HepG2 (cell line): ENCODE measurements around the gene CDK15. TPM values are rescaled to one million over a fixed set of nuclear protein-coding genes. Genes with fewer than 3 reads are reported as not detected.

Experiments
- ATAC-seq: fragments of 200-7000 bp; cut with Tn5 transposase; 3 replicates; pipeline ENCODE4 v1.9.1; 2020; ENCODE audit warnings: mild to moderate bottlenecking, moderate library complexity
- BruUV-seq: library from RNA; stranded (reverse); fragments of 400-500 nt; replicated peaks from 2 replicates; lab custom pipeline; 2021; lab: Mats Ljungman, UMichigan
- CTCF ChIA-PET: fragments of 300-600 bp; formaldehyde crosslinking; extraction: SDS; loops from one replicate; lab custom pipeline; 2021; ENCODE audit warnings: low total read pairs, inconsistent platforms, low intra/inter-chr PET ratio; lab: Yijun Ruan, JAX
- POLR2A ChIA-PET: fragments of 350-600 bp; sonication (Branson Sonifier 250); formaldehyde crosslinking; loops from one replicate; lab custom pipeline; 2020; ENCODE audit warnings: antibody characterized with exemption, inconsistent platforms; lab: Yijun Ruan, JAX
- DNase-seq: peaks from one replicate; pipeline ENCODE4 v3.0.0-alpha.2; 2015; ENCODE audit warnings: low spot score
- FAIRE-seq: peaks from 3 replicates; lab custom pipeline; 2011; peaks lifted over from hg19 to GRCh38; lab: Jason Lieb, UNC
- H2AFZ ChIP-seq: one replicate; pipeline ENCODE4 v1.6.1; 2011; ENCODE audit warnings: low read length, inconsistent platforms
- H3K27ac ChIP-seq: fragments of 300-600 bp; 3 replicates; pipeline ENCODE4 v1.8.0; 2011; ENCODE audit warnings: mixed run types, mild to moderate bottlenecking, mixed read lengths, low read length, inconsistent platforms; ENCODE audit not compliant: insufficient read depth; ENCODE audit errors: extremely low read length
- H3K27me3 ChIP-seq, 2 experiments: fragments of 200-600 bp in 1 of 2; 2 replicates in 1 of 2; 3 replicates in 1 of 2; pipeline versions ENCODE4 v1.6.0 to v1.8.0; 2011; ENCODE audit warnings: low read length in 2 of 2, mild to moderate bottlenecking in 2 of 2, moderate library complexity in 2 of 2, inconsistent platforms in 1 of 2; ENCODE audit not compliant: insufficient read depth in 2 of 2, control insufficient read depth in 1 of 2
- H3K36me3 ChIP-seq, 2 experiments: fragments of 200-600 bp in 1 of 2; replicated peaks in 1 of 2; 2 replicates in 1 of 2; 3 replicates in 1 of 2; pipeline versions ENCODE4 v1.5.1 to v1.8.0; 2011; ENCODE audit warnings: low read length in 2 of 2, inconsistent platforms in 1 of 2; ENCODE audit not compliant: insufficient read depth in 2 of 2, control insufficient read depth in 1 of 2
- H3K4me1 ChIP-seq: 2 replicates; pipeline ENCODE4 v1.5.1; 2012; ENCODE audit warnings: low read length, inconsistent platforms; ENCODE audit not compliant: insufficient read depth
- H3K4me2 ChIP-seq: 2 replicates; pipeline ENCODE4 v1.6.0; 2011; ENCODE audit warnings: low read depth, low read length, inconsistent platforms
- H3K4me3 ChIP-seq, 3 experiments: fragments of 200-600 bp in 1 of 3; sonication (generic), shearing (Covaris generic) in 1 of 3; replicated peaks in 1 of 3; 2 replicates each; pipeline ENCODE4 v1.5.1; 2011 to 2016; ENCODE audit warnings: low read length in 3 of 3, inconsistent platforms in 2 of 3, low read depth in 2 of 3, mild to moderate bottlenecking in 2 of 3, control low read depth in 1 of 3, mixed read lengths in 1 of 3; ENCODE audit not compliant: insufficient read depth in 1 of 3
- H3K79me2 ChIP-seq: one replicate; pipeline ENCODE4 v1.6.1; 2011; ENCODE audit warnings: low read length, inconsistent platforms; ENCODE audit not compliant: insufficient read depth
- H3K9ac ChIP-seq: 2 replicates; pipeline ENCODE4 v1.6.0; 2011; ENCODE audit warnings: mild to moderate bottlenecking, low read depth, low read length, inconsistent platforms; ENCODE audit not compliant: insufficient read depth
- H3K9me3 ChIP-seq: 2 replicates; pipeline ENCODE4 v1.5.1; 2012; ENCODE audit warnings: mild to moderate bottlenecking, low read length
- H4K20me1 ChIP-seq: 2 replicates; pipeline ENCODE4 v1.6.0; 2011; ENCODE audit warnings: inconsistent platforms, mild to moderate bottlenecking, low read length, moderate library complexity; ENCODE audit not compliant: insufficient read depth
- BCLAF1 ChIP-seq: fragments of 450-650 bp; IDR thresholded peaks from 2 replicates; pipeline ENCODE4 v1.6.1; 2017; ENCODE audit warnings: mild to moderate bottlenecking
- CENPT ChIP-seq: sonication (generic); formaldehyde crosslinking; IDR thresholded peaks from 2 replicates; pipeline ENCODE4 v1.8.0; 2022; ENCODE audit warnings: low read depth, mild to moderate bottlenecking, moderate library complexity, missing genetic modification reagents
- ETV5 ChIP-seq: IDR thresholded peaks from 2 replicates; pipeline ENCODE4 v1.6.1; 2018; ENCODE audit warnings: missing biosample characterization, missing genetic modification reagents, inconsistent platforms, borderline replicate concordance
- FOXK2 ChIP-seq: fragments of 450-650 bp; IDR thresholded peaks from 2 replicates; pipeline ENCODE4 v1.6.1; 2016
- GPN1 ChIP-seq: sonication (generic); formaldehyde crosslinking; IDR thresholded peaks from 2 replicates; pipeline ENCODE4 v1.5.1; 2020; ENCODE audit warnings: missing genetic modification reagents, borderline replicate concordance
- MED1 ChIP-seq: sonication (generic); formaldehyde crosslinking; IDR thresholded peaks from 2 replicates; pipeline ENCODE4 v1.4.0; 2020; ENCODE audit warnings: missing genetic modification reagents
- REXO4 ChIP-seq: sonication (generic); formaldehyde crosslinking; IDR thresholded peaks from 2 replicates; pipeline ENCODE4 v1.8.0; 2022; ENCODE audit warnings: missing genetic modification reagents, mild to moderate bottlenecking, borderline replicate concordance
- RORA ChIP-seq: sonication (generic); formaldehyde crosslinking; IDR thresholded peaks from 2 replicates; pipeline ENCODE4 v1.5.0; 2020; ENCODE audit warnings: mild to moderate bottlenecking, missing genetic modification reagents, moderate library complexity
- ZFP1 ChIP-seq: IDR thresholded peaks from 2 replicates; pipeline ENCODE4 v1.6.1; 2016
- ZNF563 ChIP-seq: sonication (generic); formaldehyde crosslinking; IDR thresholded peaks from 2 replicates; pipeline ENCODE4 v1.8.0; 2022; ENCODE audit warnings: mild to moderate bottlenecking, moderate library complexity, missing genetic modification reagents
- ZNF660 ChIP-seq: sonication (generic); formaldehyde crosslinking; IDR thresholded peaks from 2 replicates; pipeline ENCODE4 v1.5.1; 2020; ENCODE audit warnings: mild to moderate bottlenecking, low read depth, missing genetic modification reagents, borderline replicate concordance
- ZNF691 ChIP-seq: sonication (generic); formaldehyde crosslinking; IDR thresholded peaks from 2 replicates; pipeline ENCODE4 v1.4.0; 2020; ENCODE audit warnings: missing genetic modification reagents, low read depth, mild to moderate bottlenecking, borderline replicate concordance
- WGBS: methylation state at CpG from one replicate; pipeline ENCODE4 v1.1.6; 2017; ENCODE audit warnings: low lambda C conversion rate; 5-methylcytosine and 5-hydroxymethylcytosine counted together
- in situ Hi-C: cut with HindIII; loops from 2 replicates; pipeline ENCODE4 v1.10.0; 2017; ENCODE audit warnings: low pct_unique_long_range_greater_than_20kb; ENCODE audit not compliant: extremely low pct_ligation_motif_present
- intact Hi-C: fragments of 100-400 bp; cut with micrococcal nuclease; formaldehyde crosslinking; loops from one replicate; pipeline ENCODE4 v1.10.0; 2022; ENCODE audit not compliant: unreplicated experiment
- polyA plus RNA-seq, 8 experiments: library from polyadenylated mRNA; depleted of rRNA in 3 of 8; stranded (reverse) in 7 of 8; unstranded in 1 of 8; fragments of >200 nt; fragmentation: Illumina TruSeq in 4 of 8; extraction: Trizol in 4 of 8; gene quantifications; 2 replicates each; pipeline versions ENCODE4 v1.2.1 to v1.2.3, GENCODE V29; 2011 to 2016; ENCODE audit warnings: low read depth in 4 of 8, missing spikeins in 1 of 8, mixed read lengths in 1 of 8; ENCODE audit not compliant: insufficient read depth in 1 of 8
- total RNA-seq, 5 experiments: library from RNA; depleted of rRNA; stranded (reverse); fragments of >200 nt; fragmentation: Illumina TruSeq; extraction: Trizol; gene quantifications; 2 replicates each; pipeline ENCODE4 v1.2.3, GENCODE V29; 2016; ENCODE audit warnings: low read depth in 1 of 5

The CDK15 gene
- total and polyA plus RNA-seq, 2 of the 13 experiments (the other 11 are each of a cell fraction or from before 2014, with no cell fraction given), result not detected

- H4K20me1 ChIP-seq, result no peaks in the 10 kb centered on the region
- no peak for ATAC-seq
- intact Hi-C loops, result loop anchor here (2.0 kb wide), 1 partner anchor 21 kb away; the partner anchor contains the start of gene ALS2
These were observed 46.8 kb upstream of the CDK15 start for GRCh38 chr2:201759567-201759966.

More at GRCh38 chr2:201759567-201759966, 46.8 kb upstream of the CDK15 start:
- no peak overlapping the region for H3K27ac ChIP-seq
- ChIA-PET POLR2A (interaction anchor here (4.4 kb wide), 1 partner anchor 21 kb away, joined by 33 read pairs; the partner anchor contains the start of gene ALS2), CTCF (no interaction called here)
- H3K9me3 ChIP-seq, result no peaks in the 10 kb centered on the region
- WGBS, result 97% methylated on average over 1 of the region's 1 CpG
- no peaks in the 10 kb centered on the region for H3K27me3 ChIP-seq
- no peak overlapping the region for H3K4me2 ChIP-seq
- FAIRE-seq (no peak), DNase-seq (no peak)
- H3K4me3 ChIP-seq, result no peak overlapping the region
- H2AFZ ChIP-seq, result no peak overlapping the region
- H3K79me2 ChIP-seq, result no peaks in the 10 kb centered on the region
- TF ChIP-seq ZFP1 (no peak), FOXK2 (no peak), ZNF563 (CRISPR knock-in tag) (no peak), ETV5 (CRISPR knock-in tag) (no peak), GPN1 (CRISPR knock-in tag) (no peak), ZNF660 (CRISPR knock-in tag) (no peak), BCLAF1 (no peak), CENPT (no peak), RORA (CRISPR knock-in tag) (no peak), ZNF691 (no peak), MED1 (CRISPR knock-in tag) (no peak), REXO4 (CRISPR knock-in tag) (no peak)
- H3K36me3 ChIP-seq, result peaks cover 9 to 13% of the 10 kb centered on the region in 2 experiments; a peak in 4 of 5 replicates
- no peak overlapping the region for H3K9ac ChIP-seq
- H3K4me1 ChIP-seq, result peaks cover 39% of the 10 kb centered on the region
- BruUV-seq, result no TSS peak
- in situ Hi-C loops, result no loop called here
